NB4 (cell line): ENCODE measurements around the gene ZFP36L1.

ENCODE experiments used
- CTCF ChIP-seq: IDR thresholded peaks from one replicate; pipeline ENCODE4 v1.5.1; 2012; ENCODE audit warnings: low read depth, low read length
- MAX ChIP-seq: IDR thresholded peaks from 2 replicates; pipeline ENCODE4 v1.6.1; 2011; ENCODE audit warnings: low read depth, low read length
- MYC ChIP-seq: IDR thresholded peaks from 2 replicates; pipeline ENCODE4 v1.6.1; 2011; ENCODE audit warnings: low read depth, low read length
- POLR2A ChIP-seq: IDR thresholded peaks from 2 replicates; pipeline ENCODE4 v1.6.1; 2011; ENCODE audit warnings: mild to moderate bottlenecking; ENCODE audit not compliant: insufficient read length; ENCODE audit errors: extremely low read depth

DNA sequence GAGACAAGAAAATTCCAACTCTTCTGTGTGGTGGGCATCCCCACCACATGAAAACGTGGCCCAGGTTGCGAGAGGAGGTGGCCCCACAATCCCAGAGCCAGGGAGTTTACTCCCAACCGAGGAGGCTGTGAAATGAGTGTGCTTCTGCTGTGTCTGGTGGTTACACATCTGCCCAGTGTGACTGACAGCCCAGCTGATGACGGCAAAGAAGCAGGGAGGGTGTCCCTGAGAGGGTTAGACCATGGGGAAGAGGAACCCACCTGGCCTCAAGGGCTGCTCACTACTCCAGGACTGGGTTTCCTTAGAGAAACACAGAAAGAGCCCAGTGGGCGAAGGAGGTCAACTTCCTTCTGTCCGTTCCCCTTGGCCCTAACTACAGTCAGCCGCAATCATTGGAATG lies 24.6 kb downstream of the ZFP36L1 start:
- TF ChIP-seq CTCF: no peak
- no peak for TF ChIP-seq POLR2A
- no peak for TF ChIP-seq MAX
- TF ChIP-seq MYC: no peak
